GM21576 (cell line): Measurements from ENCODE around the gene SEPSECS.
"Not testable (repeated sequence)": the region's sequence is repeated elsewhere in the genome, so short reads cannot be mapped to it uniquely, and the experiment has no call there.

Experiments used
- ATAC-seq: cut with Tn5 transposase; IDR thresholded peaks from one replicate; pipeline ENCODE4 v1.9.1; 2021; ENCODE audit warnings: mild to moderate bottlenecking, moderate library complexity; ENCODE audit not compliant: unreplicated experiment

The SEPSECS gene

DNA sequence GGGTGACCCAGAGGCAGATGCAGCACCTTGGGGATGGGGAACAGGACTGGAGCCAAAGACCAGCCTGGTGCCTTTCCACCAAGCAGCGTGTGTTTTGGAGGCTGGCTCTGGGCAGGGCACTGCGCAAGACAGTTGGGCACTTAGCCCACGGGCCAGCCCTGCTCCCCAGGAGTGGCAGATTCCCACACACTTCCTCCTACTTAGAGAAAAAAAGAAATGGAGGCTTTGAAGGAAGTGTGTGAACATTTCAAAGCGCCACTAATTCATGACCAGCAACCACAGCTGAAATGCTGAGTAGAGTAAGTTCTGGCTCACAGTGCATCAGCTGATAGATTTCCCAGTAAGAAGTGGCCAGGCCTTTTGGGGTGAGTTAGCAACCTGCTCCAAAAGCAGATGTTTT, 74.6 kb downstream of the SEPSECS start:
- ATAC-seq = no peak

DNA sequence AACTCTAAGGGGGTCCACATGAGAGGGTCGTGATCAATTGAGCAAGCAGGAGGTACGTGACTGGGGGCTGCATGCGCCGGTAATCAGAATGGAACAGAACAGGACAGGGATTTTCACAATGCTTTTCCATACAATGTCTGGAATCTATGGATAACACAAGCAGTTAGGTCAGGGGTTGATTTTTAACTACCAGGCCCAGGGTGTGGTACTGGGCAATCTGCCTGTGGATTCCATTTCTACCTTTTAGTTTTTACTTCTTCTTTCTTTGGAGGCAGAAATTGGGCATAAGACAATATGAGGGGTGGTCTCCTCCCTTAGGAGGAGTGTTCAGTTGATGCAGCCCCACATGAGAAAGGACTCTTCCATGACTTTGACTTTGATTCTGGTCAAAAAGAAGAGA, 76.8 kb downstream of the SEPSECS start:
- not testable (repeated sequence) for ATAC-seq

GRCh38 chr4:25081866-25082471, 78.3 kb downstream of the SEPSECS start:
- no peak for ATAC-seq

- no peak for ATAC-seq
Measured at GRCh38 chr4:25080571-25080970, 79.7 kb downstream of the SEPSECS start.

DNA sequence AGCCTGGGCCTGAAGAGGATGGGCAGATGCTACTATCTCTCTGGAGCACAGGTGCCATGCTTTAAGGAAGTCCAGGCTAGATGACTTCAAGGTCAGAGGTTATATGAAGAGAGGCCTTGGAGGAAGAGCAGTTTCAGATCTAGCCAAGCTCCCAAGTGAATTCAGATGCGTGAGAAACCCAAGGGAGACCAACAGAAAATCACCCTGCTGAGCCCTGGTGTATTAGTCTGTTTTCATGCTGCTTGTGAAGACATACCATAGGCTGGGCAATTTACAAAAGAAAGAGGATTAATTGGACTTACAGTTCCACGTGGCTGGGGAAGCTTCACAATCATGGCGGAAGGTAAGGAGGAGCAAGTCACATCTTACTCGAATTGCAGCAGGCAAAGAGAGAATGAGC, 81.7 kb downstream of the SEPSECS start:
- no peak for ATAC-seq

DNA sequence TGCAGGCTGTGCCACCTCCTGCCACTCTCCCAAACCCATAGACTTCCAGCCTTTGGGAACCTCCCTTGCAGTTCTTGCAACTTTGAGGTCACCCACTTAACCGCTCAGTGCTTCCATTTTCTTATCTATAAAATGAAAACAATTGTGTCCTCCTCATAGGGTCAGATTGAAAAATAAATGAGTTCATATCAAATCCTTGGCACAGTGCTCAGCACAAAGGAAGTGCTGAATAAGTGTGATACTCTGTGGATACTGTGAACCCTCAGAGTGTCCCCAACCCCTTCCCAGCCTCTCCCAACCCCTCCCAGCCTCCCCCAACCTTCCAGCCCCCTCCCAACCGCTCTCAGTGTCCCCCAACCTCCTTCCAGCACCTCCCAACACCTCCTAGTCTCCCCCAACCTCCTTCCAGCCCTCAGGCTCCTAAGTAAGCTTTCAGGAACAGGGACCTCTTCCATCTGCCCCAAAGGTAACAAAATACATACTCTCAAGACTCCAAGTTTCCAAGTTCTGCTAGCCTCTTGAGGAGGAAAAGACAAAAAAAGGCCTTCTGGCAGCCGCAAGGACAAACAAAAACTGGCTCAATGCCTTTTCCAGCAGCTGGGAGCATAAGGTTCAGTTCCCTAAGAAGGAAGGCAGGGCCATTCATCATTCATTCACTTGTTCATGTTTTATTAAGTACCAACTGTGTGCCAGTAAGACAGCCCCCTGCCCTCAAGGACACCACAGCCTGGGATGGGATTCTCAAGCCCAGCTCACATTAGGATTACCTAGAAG, 83.4 kb downstream of the SEPSECS start:
- ATAC-seq = no peak

DNA sequence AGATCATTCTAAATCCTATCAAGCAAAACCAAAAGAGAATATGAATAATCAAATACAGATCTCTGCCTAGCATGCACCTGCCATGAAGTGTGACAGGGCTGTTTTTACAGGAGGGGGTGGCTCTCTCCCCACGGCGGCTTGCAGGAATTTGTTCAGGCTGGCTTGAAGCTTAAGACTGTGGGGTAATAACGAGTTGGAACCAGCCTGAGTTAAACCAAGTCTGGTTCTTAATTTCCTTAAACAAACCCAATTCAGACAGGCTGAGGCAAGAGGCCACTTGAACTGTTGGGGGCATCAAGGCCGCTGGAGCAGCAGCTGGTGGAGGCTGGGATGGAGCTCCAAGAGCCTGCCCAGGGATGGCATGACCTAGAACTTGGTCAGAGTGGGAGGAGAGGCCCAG, 84.4 kb downstream of the SEPSECS start:
- no peak for ATAC-seq

GRCh38 chr4:25075129-25075528, 85.1 kb downstream of the SEPSECS start:
- no peak for ATAC-seq

DNA sequence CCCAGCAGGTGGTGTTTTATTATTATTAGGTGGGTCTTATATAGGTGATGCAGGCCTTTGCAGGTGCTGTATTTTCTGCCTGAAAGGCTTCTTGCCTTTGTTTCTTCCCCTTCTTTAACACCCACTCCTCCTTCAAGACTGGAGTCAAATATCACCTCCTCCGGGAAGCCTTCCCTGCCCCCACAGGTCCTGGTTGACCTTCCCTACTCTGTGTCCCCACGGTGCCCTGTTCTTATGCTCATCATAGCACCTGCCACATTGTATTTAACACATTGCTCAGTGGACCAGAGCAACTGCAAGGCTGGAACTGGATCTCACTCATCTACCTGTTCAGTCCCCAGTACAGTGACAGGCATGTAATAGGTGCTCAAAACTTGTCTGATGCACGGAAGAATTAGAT, 89.7 kb downstream of the SEPSECS start:
- no peak for ATAC-seq
